Renal pelvis (tissue), 4 donors: ENCODE data around the gene NUCKS1. TPM values are rescaled to one million over a fixed set of nuclear protein-coding genes. Genes with fewer than 3 reads are reported as not detected.
"Not testable (repeated sequence)": the region's sequence is repeated elsewhere in the genome, so short reads cannot be mapped to it uniquely, and the experiment has no call there.

Source experiments
- DNase-seq: peaks from one replicate; pipeline ENCODE4 v3.0.0-alpha.2; 2013
- polyA plus RNA-seq, 3 donors: library from polyadenylated mRNA; unstranded; fragments of 120-200 nt; gene quantifications; one replicate each; pipeline ENCODE4 v1.2.1, GENCODE V29; 2013; ENCODE audit not compliant: insufficient read length in 3 of 3

Gene NUCKS1
- polyA plus RNA-seq, 3 donors = 368 to 423 (median 399) TPM

GRCh38 chr1:205741681-205742080 lies 8.3 kb downstream of the NUCKS1 start:
- no peak for DNase-seq

- DNase-seq = no peak
Observed at GRCh38 chr1:205739348-205740160, 10.4 kb downstream of the NUCKS1 start.

- DNase-seq = no peak
Observed at GRCh38 chr1:205735218-205735617, 14.8 kb downstream of the NUCKS1 start.

GRCh38 chr1:205733438-205734175 lies 16.4 kb downstream of the NUCKS1 start:
- DNase-seq = no peak

GRCh38 chr1:205729945-205730610 lies 19.9 kb downstream of the NUCKS1 start:
- DNase-seq = no peak

- no peak for DNase-seq
Observed at GRCh38 chr1:205726619-205727125, 23.3 kb downstream of the NUCKS1 start.

- no peak for DNase-seq
Observed at GRCh38 chr1:205725514-205725913, 24.5 kb downstream of the NUCKS1 start.

- not testable (repeated sequence) for DNase-seq
Observed at GRCh38 chr1:205720740-205721139, 29.2 kb downstream of the NUCKS1 start.

- no peak for DNase-seq
Observed at GRCh38 chr1:205719762-205720161, 30.2 kb downstream of the NUCKS1 start.

GRCh38 chr1:205719015-205719414 lies 31.0 kb downstream of the NUCKS1 start:
- no peak for DNase-seq

GRCh38 chr1:205716371-205717132 lies 33.4 kb downstream of the NUCKS1 start:
- no peak for DNase-seq

GRCh38 chr1:205715628-205716027 lies 34.4 kb downstream of the NUCKS1 start:
- DNase-seq = no peak

- DNase-seq = no peak
Observed at GRCh38 chr1:205714906-205715246, 35.1 kb downstream of the NUCKS1 start.

- no peak for DNase-seq
Observed at GRCh38 chr1:205714190-205714905, 35.6 kb downstream of the NUCKS1 start.

GRCh38 chr1:205711105-205712048 lies 38.6 kb downstream of the NUCKS1 start:
- DNase-seq = peak; percentile 83

- no peak for DNase-seq
Observed at GRCh38 chr1:205710201-205711062, 39.5 kb downstream of the NUCKS1 start.

- no peak for DNase-seq
Observed at GRCh38 chr1:205709640-205710039, 40.3 kb downstream of the NUCKS1 start.

GRCh38 chr1:205709059-205709398 lies 41.0 kb downstream of the NUCKS1 start:
- no peak for DNase-seq
